HepG2 (cell line): Measurements from ENCODE around the gene RNF175. TPM values are rescaled to one million over a fixed set of nuclear protein-coding genes. Genes with fewer than 3 reads are reported as not detected.
A peak's percentile ranks its signal among the peaks of the same experiment; 100 is the strongest.

Source experiments
- ATAC-seq: fragments of 200-7000 bp; cut with Tn5 transposase; 3 replicates; pipeline ENCODE4 v1.9.1; 2020; ENCODE audit warnings: mild to moderate bottlenecking, moderate library complexity
- BruUV-seq: library from RNA; stranded (reverse); fragments of 400-500 nt; replicated peaks from 2 replicates; lab custom pipeline; 2021; lab: Mats Ljungman, UMichigan
- CTCF ChIA-PET: fragments of 300-600 bp; formaldehyde crosslinking; extraction: SDS; loops from one replicate; lab custom pipeline; 2021; ENCODE audit warnings: low total read pairs, inconsistent platforms, low intra/inter-chr PET ratio; lab: Yijun Ruan, JAX
- POLR2A ChIA-PET: fragments of 350-600 bp; sonication (Branson Sonifier 250); formaldehyde crosslinking; loops from one replicate; lab custom pipeline; 2020; ENCODE audit warnings: antibody characterized with exemption, inconsistent platforms; lab: Yijun Ruan, JAX
- DNase-seq: peaks from one replicate; pipeline ENCODE4 v3.0.0-alpha.2; 2015; ENCODE audit warnings: low spot score
- FAIRE-seq: peaks from 3 replicates; lab custom pipeline; 2011; peaks lifted over from hg19 to GRCh38; lab: Jason Lieb, UNC
- H2AFZ ChIP-seq: one replicate; pipeline ENCODE4 v1.6.1; 2011; ENCODE audit warnings: low read length, inconsistent platforms
- H3K27ac ChIP-seq: fragments of 300-600 bp; 3 replicates; pipeline ENCODE4 v1.8.0; 2011; ENCODE audit warnings: mixed run types, mild to moderate bottlenecking, mixed read lengths, low read length, inconsistent platforms; ENCODE audit not compliant: insufficient read depth; ENCODE audit errors: extremely low read length
- H3K27me3 ChIP-seq, 2 experiments: fragments of 200-600 bp in 1 of 2; 2 replicates in 1 of 2; 3 replicates in 1 of 2; pipeline versions ENCODE4 v1.6.0 to v1.8.0; 2011; ENCODE audit warnings: low read length in 2 of 2, mild to moderate bottlenecking in 2 of 2, moderate library complexity in 2 of 2, inconsistent platforms in 1 of 2; ENCODE audit not compliant: insufficient read depth in 2 of 2, control insufficient read depth in 1 of 2
- H3K36me3 ChIP-seq, 2 experiments: fragments of 200-600 bp in 1 of 2; replicated peaks in 1 of 2; 2 replicates in 1 of 2; 3 replicates in 1 of 2; pipeline versions ENCODE4 v1.5.1 to v1.8.0; 2011; ENCODE audit warnings: low read length in 2 of 2, inconsistent platforms in 1 of 2; ENCODE audit not compliant: insufficient read depth in 2 of 2, control insufficient read depth in 1 of 2
- H3K4me1 ChIP-seq: 2 replicates; pipeline ENCODE4 v1.5.1; 2012; ENCODE audit warnings: low read length, inconsistent platforms; ENCODE audit not compliant: insufficient read depth
- H3K4me2 ChIP-seq: 2 replicates; pipeline ENCODE4 v1.6.0; 2011; ENCODE audit warnings: low read depth, low read length, inconsistent platforms
- H3K4me3 ChIP-seq, 3 experiments: fragments of 200-600 bp in 1 of 3; sonication (generic), shearing (Covaris generic) in 1 of 3; replicated peaks in 1 of 3; 2 replicates each; pipeline ENCODE4 v1.5.1; 2011 to 2016; ENCODE audit warnings: low read length in 3 of 3, inconsistent platforms in 2 of 3, low read depth in 2 of 3, mild to moderate bottlenecking in 2 of 3, control low read depth in 1 of 3, mixed read lengths in 1 of 3; ENCODE audit not compliant: insufficient read depth in 1 of 3
- H3K79me2 ChIP-seq: one replicate; pipeline ENCODE4 v1.6.1; 2011; ENCODE audit warnings: low read length, inconsistent platforms; ENCODE audit not compliant: insufficient read depth
- H3K9ac ChIP-seq: 2 replicates; pipeline ENCODE4 v1.6.0; 2011; ENCODE audit warnings: mild to moderate bottlenecking, low read depth, low read length, inconsistent platforms; ENCODE audit not compliant: insufficient read depth
- H3K9me3 ChIP-seq: 2 replicates; pipeline ENCODE4 v1.5.1; 2012; ENCODE audit warnings: mild to moderate bottlenecking, low read length
- H4K20me1 ChIP-seq: 2 replicates; pipeline ENCODE4 v1.6.0; 2011; ENCODE audit warnings: inconsistent platforms, mild to moderate bottlenecking, low read length, moderate library complexity; ENCODE audit not compliant: insufficient read depth
- NAIF1 ChIP-seq: sonication (generic); formaldehyde crosslinking; IDR thresholded peaks from 2 replicates; pipeline ENCODE4 v1.5.0; 2020; ENCODE audit warnings: mild to moderate bottlenecking, missing genetic modification reagents, borderline replicate concordance
- ZBTB40 ChIP-seq, 2 experiments: fragments of 450-650 bp in 1 of 2; sonication (generic) in 1 of 2; formaldehyde crosslinking in 1 of 2; IDR thresholded peaks; 2 replicates each; pipeline versions ENCODE4 v1.6.1 to v1.8.0; 2016 to 2022; ENCODE audit warnings: antibody characterized with exemption in 1 of 2, mild to moderate bottlenecking in 1 of 2, missing genetic modification reagents in 1 of 2
- ZBTB43 ChIP-seq: sonication (generic); formaldehyde crosslinking; conservative IDR thresholded peaks from 2 replicates; pipeline ENCODE4 v1.4.0; 2020; ENCODE audit warnings: missing genetic modification reagents
- WGBS: methylation state at CpG from one replicate; pipeline ENCODE4 v1.1.6; 2017; ENCODE audit warnings: low lambda C conversion rate; 5-methylcytosine and 5-hydroxymethylcytosine counted together
- in situ Hi-C: cut with HindIII; loops from 2 replicates; pipeline ENCODE4 v1.10.0; 2017; ENCODE audit warnings: low pct_unique_long_range_greater_than_20kb; ENCODE audit not compliant: extremely low pct_ligation_motif_present
- intact Hi-C: fragments of 100-400 bp; cut with micrococcal nuclease; formaldehyde crosslinking; loops from one replicate; pipeline ENCODE4 v1.10.0; 2022; ENCODE audit not compliant: unreplicated experiment
- polyA plus RNA-seq, 8 experiments: library from polyadenylated mRNA; depleted of rRNA in 3 of 8; stranded (reverse) in 7 of 8; unstranded in 1 of 8; fragments of >200 nt; fragmentation: Illumina TruSeq in 4 of 8; extraction: Trizol in 4 of 8; gene quantifications; 2 replicates each; pipeline versions ENCODE4 v1.2.1 to v1.2.3, GENCODE V29; 2011 to 2016; ENCODE audit warnings: low read depth in 4 of 8, missing spikeins in 1 of 8, mixed read lengths in 1 of 8; ENCODE audit not compliant: insufficient read depth in 1 of 8
- total RNA-seq, 5 experiments: library from RNA; depleted of rRNA; stranded (reverse); fragments of >200 nt; fragmentation: Illumina TruSeq; extraction: Trizol; gene quantifications; 2 replicates each; pipeline ENCODE4 v1.2.3, GENCODE V29; 2016; ENCODE audit warnings: low read depth in 1 of 5

Gene RNF175
- total and polyA plus RNA-seq, 2 of the 13 experiments (the other 11 are each of a cell fraction or from before 2014, with no cell fraction given): not detected

- ATAC-seq (no peak), DNase-seq (no peak), FAIRE-seq (no peak)
- Histone ChIP-seq H3K79me2 (no peaks in the 10 kb centered on the region), H3K4me3 (no peak overlapping the region), H3K4me2 (no peak overlapping the region), H3K9ac (no peak overlapping the region), H3K4me1 (no peaks in the 10 kb centered on the region), H3K9me3 (no peaks in the 10 kb centered on the region), H4K20me1 (no peaks in the 10 kb centered on the region), H3K27ac (no peak overlapping the region), H3K36me3 (no peaks in the 10 kb centered on the region), H2AFZ (no peak overlapping the region), H3K27me3 (no peaks in the 10 kb centered on the region)
- intact Hi-C loops (no loop called here), in situ Hi-C loops (no loop called here)
- ChIA-PET CTCF (no interaction called here), POLR2A (no interaction called here)
- WGBS: 9% methylated on average over 2 of the region's 2 CpGs
- BruUV-seq: no TSS peak
- TF ChIP-seq NAIF1 (CRISPR knock-in tag): no peak
- TF ChIP-seq ZBTB43 (CRISPR knock-in tag): no peak
- peak; percentile 32; the same call in 1 of the 2 replicates for TF ChIP-seq ZBTB40 (IDR thresholded peaks at IDR 0.05)
- no peak for TF ChIP-seq ZBTB40 (CRISPR knock-in tag; IDR thresholded peaks at IDR 0.05)
These were observed 18.3 kb downstream of the RNF175 start for GRCh38 chr4:153741541-153741940.
